A673 (cell line): Measurements from ENCODE around the gene UTF1. TPM values are rescaled to one million over a fixed set of nuclear protein-coding genes. Genes with fewer than 3 reads are reported as not detected.

Experiments used
- BruUV-seq: library from RNA; stranded (reverse); fragments of 400-500 nt; replicated peaks from 2 replicates; lab custom pipeline; 2021; lab: Mats Ljungman, UMichigan
- CTCF ChIA-PET: fragments of 300-600 bp; sonication (Branson Sonifier 250); formaldehyde crosslinking; loops from one replicate; lab custom pipeline; 2022; ENCODE audit warnings: antibody characterized with exemption; lab: Charles Lee
- POLR2A ChIA-PET: fragments of 300-600 bp; sonication (Branson Sonifier 250); formaldehyde crosslinking; loops from one replicate; lab custom pipeline; 2022; ENCODE audit warnings: antibody characterized with exemption; ENCODE audit not compliant: low non-redundant PET; lab: Charles Lee
- DNase-seq: peaks from one replicate; pipeline ENCODE4 v3.0.0-alpha.2; 2015; ENCODE audit warnings: low spot score
- H3K27ac ChIP-seq: fragments of 200-600 bp; sonication (generic); 2 replicates; pipeline ENCODE4 v1.5.1; 2016; ENCODE audit warnings: mixed run types, low read depth, mild to moderate bottlenecking, mixed read lengths, antibody characterized with exemption, low read length; ENCODE audit not compliant: poor library complexity, severe bottlenecking
- H3K27me3 ChIP-seq: fragments of 200-600 bp; sonication (generic); replicated peaks from 2 replicates; pipeline ENCODE4 v1.6.1; 2017; ENCODE audit warnings: mixed run types, low read depth, mild to moderate bottlenecking, mixed read lengths, antibody characterized with exemption, low read length; ENCODE audit not compliant: insufficient read depth, poor library complexity
- H3K36me3 ChIP-seq: fragments of 200-600 bp; sonication (generic); 2 replicates; pipeline ENCODE4 v1.6.1; 2016; ENCODE audit warnings: mixed run types, mild to moderate bottlenecking, mixed read lengths, antibody characterized with exemption, low read length; ENCODE audit not compliant: insufficient read depth, poor library complexity, severe bottlenecking
- H3K4me1 ChIP-seq: fragments of 200-600 bp; sonication (generic); 2 replicates; pipeline ENCODE4 v1.6.1; 2017; ENCODE audit warnings: mixed run types, mild to moderate bottlenecking, mixed read lengths, antibody characterized with exemption, low read length; ENCODE audit not compliant: insufficient read depth, poor library complexity, severe bottlenecking
- H3K4me3 ChIP-seq: fragments of 200-600 bp; sonication (generic); 2 replicates; pipeline ENCODE4 v1.5.1; 2016; ENCODE audit warnings: low read depth, mixed run types, mild to moderate bottlenecking, mixed read lengths, low read length; ENCODE audit not compliant: poor library complexity, severe bottlenecking
- H3K9me3 ChIP-seq: fragments of 200-600 bp; sonication (generic); 2 replicates; pipeline ENCODE4 v1.6.1; 2016; ENCODE audit warnings: mixed run types, low read depth, mild to moderate bottlenecking, mixed read lengths, antibody characterized with exemption, low read length; ENCODE audit not compliant: poor library complexity, severe bottlenecking
- EZH2 ChIP-seq: fragments of 200-600 bp; sonication (generic); IDR thresholded peaks from 2 replicates; pipeline ENCODE4 v1.6.1; 2017; ENCODE audit warnings: borderline replicate concordance, low read depth, mild to moderate bottlenecking, mixed read lengths, antibody characterized with exemption, low read length; ENCODE audit not compliant: poor library complexity, severe bottlenecking
- intact Hi-C: fragments of 100-400 bp; cut with micrococcal nuclease; formaldehyde crosslinking; loops from one replicate; pipeline ENCODE4 v1.10.0; 2022; ENCODE audit not compliant: unreplicated experiment
- total RNA-seq: library from RNA; stranded (reverse); gene quantifications from 2 replicates; pipeline ENCODE4 v1.2.3, GENCODE V29; 2021
- TF ChIP-seq, protein P1 (sequence below): fragments of 300-800, 200-600 bp; sonication (generic); conservative IDR thresholded peaks from 2 replicates; pipeline ENCODE4 v1.5.1; 2017; ENCODE audit warnings: low read depth, mild to moderate bottlenecking, antibody characterized with exemption, low read length, moderate library complexity, mixed read lengths

Gene UTF1
- total RNA-seq, 1 experiment from 2014 or later = not detected

DNA sequence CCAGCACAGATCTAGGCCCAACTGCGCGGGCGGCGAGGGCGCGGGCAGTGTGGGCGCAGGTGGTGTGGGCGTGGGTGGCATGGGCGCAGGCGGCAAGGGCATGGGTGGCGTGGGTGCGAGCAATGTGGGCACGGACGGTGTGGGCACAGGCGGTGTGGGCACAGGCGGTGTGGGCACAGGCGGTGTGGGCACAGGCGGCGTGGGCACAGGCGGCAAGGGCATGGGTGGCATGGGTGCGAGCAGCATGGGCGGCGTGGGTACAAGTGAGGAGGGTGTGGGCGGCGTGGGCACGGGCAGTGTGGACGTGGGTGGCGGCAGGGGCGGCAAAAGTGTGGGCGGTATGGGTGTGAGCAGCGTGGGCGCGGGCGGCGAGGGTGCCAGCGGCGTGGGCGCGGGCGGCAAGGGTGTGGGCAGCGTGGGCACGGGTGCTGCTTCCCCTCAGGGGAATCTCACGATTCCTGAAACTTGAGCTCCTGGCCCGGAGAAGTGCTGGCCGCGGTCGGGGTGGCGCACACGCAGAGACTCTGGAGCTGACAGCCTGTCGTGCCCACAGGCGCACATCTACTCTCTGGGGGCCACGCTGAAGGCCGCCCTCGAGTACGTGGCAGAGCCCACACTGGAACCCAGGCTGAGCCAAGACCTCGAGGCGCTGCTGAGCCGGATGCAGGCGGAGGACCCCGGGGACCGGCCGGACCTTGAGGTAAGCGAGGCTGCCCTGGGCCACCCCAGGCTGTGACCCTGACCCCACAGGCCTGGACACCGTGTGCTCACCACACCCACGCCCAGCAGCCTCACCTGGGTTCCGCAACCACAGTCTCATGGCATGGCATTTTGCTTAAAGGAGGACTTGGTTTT is 47.0 kb upstream of the UTF1 start:
- no TSS peak for BruUV-seq
- Histone ChIP-seq H3K36me3 (no peaks in the 10 kb centered on the region), H3K4me3 (no peak overlapping the region), H3K4me1 (no peaks in the 10 kb centered on the region), H3K9me3 (peaks cover 3% of the 10 kb centered on the region), H3K27me3 (peaks cover 12% of the 10 kb centered on the region), H3K27ac (no peak overlapping the region)
- TF ChIP-seq EZH2 = no peak
- TF ChIP-seq, protein P1, sequence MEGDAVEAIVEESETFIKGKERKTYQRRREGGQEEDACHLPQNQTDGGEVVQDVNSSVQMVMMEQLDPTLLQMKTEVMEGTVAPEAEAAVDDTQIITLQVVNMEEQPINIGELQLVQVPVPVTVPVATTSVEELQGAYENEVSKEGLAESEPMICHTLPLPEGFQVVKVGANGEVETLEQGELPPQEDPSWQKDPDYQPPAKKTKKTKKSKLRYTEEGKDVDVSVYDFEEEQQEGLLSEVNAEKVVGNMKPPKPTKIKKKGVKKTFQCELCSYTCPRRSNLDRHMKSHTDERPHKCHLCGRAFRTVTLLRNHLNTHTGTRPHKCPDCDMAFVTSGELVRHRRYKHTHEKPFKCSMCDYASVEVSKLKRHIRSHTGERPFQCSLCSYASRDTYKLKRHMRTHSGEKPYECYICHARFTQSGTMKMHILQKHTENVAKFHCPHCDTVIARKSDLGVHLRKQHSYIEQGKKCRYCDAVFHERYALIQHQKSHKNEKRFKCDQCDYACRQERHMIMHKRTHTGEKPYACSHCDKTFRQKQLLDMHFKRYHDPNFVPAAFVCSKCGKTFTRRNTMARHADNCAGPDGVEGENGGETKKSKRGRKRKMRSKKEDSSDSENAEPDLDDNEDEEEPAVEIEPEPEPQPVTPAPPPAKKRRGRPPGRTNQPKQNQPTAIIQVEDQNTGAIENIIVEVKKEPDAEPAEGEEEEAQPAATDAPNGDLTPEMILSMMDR = no peak
- DNase-seq = no peak
- POLR2A ChIA-PET = no interaction called here
- intact Hi-C loops = no loop called here
- CTCF ChIA-PET = no interaction called here

GRCh38 chr10:133183646-133184378 is 46.2 kb upstream of the UTF1 start:
- intact Hi-C loops = no loop called here
- TF ChIP-seq, protein P1 = no peak
- no peak for TF ChIP-seq EZH2
- Histone ChIP-seq H3K27me3 (peaks cover 12% of the 10 kb centered on the region), H3K27ac (no peak overlapping the region), H3K9me3 (no peaks in the 10 kb centered on the region), H3K4me1 (no peaks in the 10 kb centered on the region), H3K4me3 (no peak overlapping the region), H3K36me3 (no peaks in the 10 kb centered on the region)
- no peak for DNase-seq
- POLR2A ChIA-PET = no interaction called here
- CTCF ChIA-PET = no interaction called here
- no TSS peak for BruUV-seq

DNA sequence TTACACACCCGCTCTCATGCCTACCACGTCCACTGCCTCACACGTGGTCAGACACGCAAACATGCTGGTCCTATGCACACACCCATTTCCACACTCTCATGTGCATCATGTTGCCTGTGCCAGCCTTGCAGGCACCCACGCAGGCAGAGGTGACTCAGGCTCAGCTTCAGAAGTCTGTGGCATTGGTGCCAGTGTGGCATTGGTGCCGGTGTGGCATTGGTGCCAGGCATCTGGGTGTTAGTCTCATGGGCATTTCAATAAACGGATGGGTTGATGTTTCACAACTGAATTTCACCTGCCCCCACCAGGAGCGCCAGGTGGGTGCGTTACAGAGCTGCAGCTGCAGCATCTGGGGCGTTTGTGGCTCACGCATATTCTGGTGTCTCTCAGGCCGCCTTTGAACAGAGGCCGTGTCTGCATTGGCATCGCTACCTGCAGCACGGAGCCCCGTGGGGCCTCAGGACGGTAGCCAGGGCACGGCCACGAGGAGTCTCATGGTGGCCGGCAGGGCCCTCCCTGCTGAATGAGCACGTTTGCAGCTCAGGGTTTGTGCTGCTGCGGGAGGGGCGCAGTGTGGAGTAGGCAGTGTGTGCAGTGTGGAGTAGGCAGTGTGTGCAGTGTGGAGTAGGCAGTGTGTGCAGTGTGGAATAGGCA is 45.3 kb upstream of the UTF1 start:
- no TSS peak for BruUV-seq
- no peak for DNase-seq
- no peak overlapping the region for H3K4me3 ChIP-seq
- no peaks in the 10 kb centered on the region for H3K36me3 ChIP-seq
- no peak for TF ChIP-seq EZH2
- TF ChIP-seq, protein P1 = no peak
- H3K4me1 ChIP-seq = no peaks in the 10 kb centered on the region
- POLR2A ChIA-PET = no interaction called here
- H3K27ac ChIP-seq = no peak overlapping the region
- H3K9me3 ChIP-seq = no peaks in the 10 kb centered on the region
- intact Hi-C loops = no loop called here
- CTCF ChIA-PET = no interaction called here
- H3K27me3 ChIP-seq = peaks cover 14% of the 10 kb centered on the region
